GM12872 (cell line): ENCODE measurements around the gene ANGPTL1.

ENCODE experiments used
- CTCF ChIP-seq: IDR thresholded peaks from 3 replicates; pipeline ENCODE4 v1.5.1; 2011; ENCODE audit warnings: low read depth, mild to moderate bottlenecking, low read length, moderate library complexity; ENCODE audit not compliant: insufficient read depth

ANGPTL1 gene

GRCh38 chr1:178868706-178869105 is 2.2 kb downstream of the ANGPTL1 start:
- no peak for TF ChIP-seq CTCF

- TF ChIP-seq CTCF = no peak
These were observed 3.2 kb downstream of the ANGPTL1 start for GRCh38 chr1:178867670-178868069.

GRCh38 chr1:178864326-178864725 is 6.6 kb downstream of the ANGPTL1 start:
- TF ChIP-seq CTCF = no peak

GRCh38 chr1:178862864-178863263 is 8.0 kb downstream of the ANGPTL1 start:
- TF ChIP-seq CTCF = no peak

GRCh38 chr1:178862416-178862815 is 8.5 kb downstream of the ANGPTL1 start:
- no peak for TF ChIP-seq CTCF

- TF ChIP-seq CTCF = no peak
These were observed 13.8 kb downstream of the ANGPTL1 start for GRCh38 chr1:178857126-178857525.

- no peak for TF ChIP-seq CTCF
These were observed 21.0 kb downstream of the ANGPTL1 start for GRCh38 chr1:178849918-178850317.

GRCh38 chr1:178847396-178847849 is 23.5 kb downstream of the ANGPTL1 start:
- TF ChIP-seq CTCF = no peak
